HCT116 (cell line): ENCODE results near the gene CENPS. TPM values are rescaled to one million over a fixed set of nuclear protein-coding genes. Genes with fewer than 3 reads are reported as not detected.
"Not testable (repeated sequence)": the region's sequence is repeated elsewhere in the genome, so short reads cannot be mapped to it uniquely, and the experiment has no call there.

Source experiments
- ATAC-seq: fragments of 200-7000 bp; cut with Tn5 transposase; 2 replicates; pipeline ENCODE4 v1.9.1; 2020; ENCODE audit warnings: mild to moderate bottlenecking, moderate library complexity
- BruUV-seq: library from RNA; stranded (reverse); fragments of 400-500 nt; replicated peaks from 2 replicates; lab custom pipeline; 2021; lab: Mats Ljungman, UMichigan
- CTCF ChIA-PET: fragments of 300-600 bp; sonication (Branson Sonifier 250); formaldehyde crosslinking; loops from one replicate; lab custom pipeline; 2021; ENCODE audit warnings: antibody characterized with exemption; lab: Charles Lee
- POLR2A ChIA-PET: fragments of 300-600, 350-600 bp; sonication (Branson Sonifier 250); formaldehyde crosslinking; loops from one replicate; lab custom pipeline; 2021; ENCODE audit warnings: antibody characterized with exemption; lab: Charles Lee
- RAD21 ChIA-PET, 2 experiments: fragments of 300-600 bp; sonication (Branson Sonifier 250); formaldehyde crosslinking; loops; one replicate each; lab custom pipeline; 2023; ENCODE audit warnings: low total read pairs in 2 of 2; ENCODE audit not compliant: uncharacterized antibody in 2 of 2, unreplicated experiment in 2 of 2, low non-redundant PET in 1 of 2; lab: Charles Lee
- DNase-seq: peaks from one replicate; pipeline ENCODE4 v3.0.0-alpha.2; 2010; ENCODE audit warnings: low read depth, low spot score
- H2AFZ ChIP-seq: fragments of 200-600 bp; shearing (Covaris generic), sonication (generic); 2 replicates; pipeline ENCODE4 v1.6.1; 2017; ENCODE audit warnings: low read depth, mixed run types, mixed read lengths, antibody characterized with exemption, low read length; ENCODE audit not compliant: poor library complexity, severe bottlenecking
- H3K27ac ChIP-seq: 2 replicates; pipeline ENCODE4 v1.5.1; 2012; ENCODE audit warnings: low read depth, low read length
- H3K27me3 ChIP-seq: fragments of 200-600 bp; sonication (generic); 2 replicates; pipeline ENCODE4 v1.6.1; 2016; ENCODE audit warnings: mixed run types, low read length, mixed read lengths; ENCODE audit not compliant: insufficient read depth
- H3K36me3 ChIP-seq, 2 experiments: fragments of 200-500 bp in 1 of 2; fragments of 200-600 bp in 1 of 2; sonication (Bioruptor generic) in 1 of 2; sonication (generic) in 1 of 2; 2 replicates each; pipeline versions ENCODE4 v1.5.1 to v1.6.1; 2014 to 2016; ENCODE audit warnings: low read length in 2 of 2, inconsistent platforms in 1 of 2, mixed read lengths in 1 of 2, mixed run types in 1 of 2; ENCODE audit not compliant: insufficient read depth in 2 of 2, control insufficient read depth in 1 of 2
- H3K4me1 ChIP-seq, 2 experiments: fragments of 200-600 bp in 1 of 2; sonication (generic) in 1 of 2; 2 replicates each; pipeline versions ENCODE4 v1.5.1 to v1.6.1; 2012 to 2017; ENCODE audit warnings: low read length in 2 of 2, inconsistent platforms in 1 of 2, mild to moderate bottlenecking in 1 of 2, mixed read lengths in 1 of 2, mixed run types in 1 of 2, moderate library complexity in 1 of 2; ENCODE audit not compliant: insufficient read depth in 2 of 2, control insufficient read depth in 1 of 2
- H3K4me2 ChIP-seq: fragments of 200-600 bp; sonication (generic); 2 replicates; pipeline ENCODE4 v1.6.1; 2017; ENCODE audit warnings: mixed run types, low read length, mixed read lengths
- H3K4me3 ChIP-seq, 2 experiments: fragments of 200-600 bp in 1 of 2; sonication (generic) in 1 of 2; replicated peaks in 1 of 2; 2 replicates each; pipeline ENCODE4 v1.5.1; 2011 to 2016; ENCODE audit warnings: low read length in 2 of 2, control low read depth in 1 of 2, low read depth in 1 of 2, mild to moderate bottlenecking in 1 of 2, mixed read lengths in 1 of 2, mixed run types in 1 of 2
- H3K79me2 ChIP-seq: fragments of 200-600 bp; sonication (generic); 2 replicates; pipeline ENCODE4 v1.6.1; 2017; ENCODE audit warnings: mild to moderate bottlenecking, mixed run types, low read length, moderate library complexity, mixed read lengths; ENCODE audit not compliant: insufficient read depth
- H3K9ac ChIP-seq: fragments of 200-600 bp; sonication (generic); 2 replicates; pipeline ENCODE4 v1.6.1; 2016; ENCODE audit warnings: low read length, mixed read lengths
- H3K9me2 ChIP-seq: fragments of 200-600 bp; sonication (generic), shearing (Covaris generic); 2 replicates; pipeline ENCODE4 v1.6.1; 2017; ENCODE audit warnings: mixed run types, mild to moderate bottlenecking, moderate library complexity; ENCODE audit not compliant: insufficient read depth
- H3K9me3 ChIP-seq, 2 experiments: fragments of 200-500 bp in 1 of 2; fragments of 200-600 bp in 1 of 2; sonication (Bioruptor generic) in 1 of 2; sonication (generic) in 1 of 2; 2 replicates each; pipeline ENCODE4 v1.6.1; 2014 to 2017; ENCODE audit warnings: low read length in 2 of 2, mixed read lengths in 2 of 2, inconsistent platforms in 1 of 2, low read depth in 1 of 2, mild to moderate bottlenecking in 1 of 2, mixed run types in 1 of 2, moderate library complexity in 1 of 2; ENCODE audit not compliant: control insufficient read depth in 1 of 2, insufficient read depth in 1 of 2
- H4K20me1 ChIP-seq: fragments of 200-600 bp; sonication (generic), shearing (Covaris generic); 2 replicates; pipeline ENCODE4 v1.6.1; 2017; ENCODE audit warnings: mixed run types, mild to moderate bottlenecking, moderate library complexity; ENCODE audit not compliant: insufficient read depth
- CBX3 ChIP-seq: IDR thresholded peaks from 2 replicates; pipeline ENCODE4 v1.6.1; 2012; ENCODE audit warnings: low read depth
- EZH2 ChIP-seq: fragments of 200-600 bp; sonication (generic); IDR thresholded peaks from 2 replicates; pipeline ENCODE4 v1.6.1; 2017; ENCODE audit warnings: antibody characterized with exemption, mixed run types
- EZH2phosphoT487 ChIP-seq: fragments of 200-600 bp; IDR thresholded peaks from 2 replicates; pipeline ENCODE4 v1.6.1; 2018; ENCODE audit warnings: antibody characterized with exemption, borderline replicate concordance
- MAX ChIP-seq: IDR thresholded peaks from 2 replicates; pipeline ENCODE4 v1.6.1; 2012
- POLR2AphosphoS5 ChIP-seq: IDR thresholded peaks from 2 replicates; pipeline ENCODE4 v1.6.1; 2011; ENCODE audit warnings: mild to moderate bottlenecking, low read depth, low read length, moderate library complexity
- REST ChIP-seq: IDR thresholded peaks from 2 replicates; pipeline ENCODE4 v1.6.1; 2012; ENCODE audit warnings: low read depth
- SIN3A ChIP-seq: IDR thresholded peaks from 2 replicates; pipeline ENCODE4 v1.6.1; 2012; ENCODE audit warnings: low read depth
- SRF ChIP-seq: IDR thresholded peaks from 2 replicates; pipeline ENCODE4 v1.6.1; 2012; ENCODE audit warnings: low read depth
- TCF7L2 ChIP-seq: IDR thresholded peaks from 2 replicates; pipeline ENCODE4 v1.7.0; 2011; ENCODE audit warnings: borderline replicate concordance, inconsistent platforms; ENCODE audit not compliant: insufficient read depth, insufficient read length; ENCODE audit errors: extremely low read depth
- YY1 ChIP-seq: IDR thresholded peaks from 2 replicates; pipeline ENCODE4 v1.6.1; 2011; ENCODE audit warnings: low read length, low read depth, moderate library complexity, mild to moderate bottlenecking; ENCODE audit not compliant: insufficient replicate concordance; ENCODE audit errors: extremely low read depth
- ZBTB33 ChIP-seq: IDR thresholded peaks from 2 replicates; pipeline ENCODE4 v1.6.1; 2011; ENCODE audit warnings: mild to moderate bottlenecking, low read length, moderate library complexity; ENCODE audit not compliant: insufficient replicate concordance; ENCODE audit errors: extremely low read depth
- ZNF274 ChIP-seq: fragments of 200-500 bp; sonication (Bioruptor generic); IDR thresholded peaks from 2 replicates; pipeline ENCODE4 v1.6.1; 2014; ENCODE audit warnings: mild to moderate bottlenecking, low read depth, low read length, inconsistent platforms
- intact Hi-C: fragments of 100-400 bp; cut with micrococcal nuclease; formaldehyde crosslinking; loops from 2 replicates; pipeline ENCODE4 v1.10.0; 2022
- total RNA-seq: library from RNA; stranded (reverse); gene quantifications from one replicate; pipeline ENCODE4 v1.2.1, GENCODE V29; 2021; ENCODE audit not compliant: unreplicated experiment

Gene CENPS
- total RNA-seq, 1 experiment from 2014 or later = 21.9 TPM

GRCh38 chr1:10474309-10474612 lies 44.0 kb downstream of the CENPS start:
- RAD21 ChIA-PET, H3K27me3 ChIP-seq, CTCF ChIA-PET, H3K36me3 ChIP-seq, DNase-seq, H2AFZ ChIP-seq, ATAC-seq, POLR2A ChIA-PET, H4K20me1 ChIP-seq, BruUV-seq, H3K9me2 ChIP-seq, H3K9me3 ChIP-seq, intact Hi-C loops: not testable (repeated sequence)
- H3K4me1 ChIP-seq = peaks cover 0 to 36% of the 10 kb centered on the region in 2 experiments; a peak in 3 of 4 replicates
- peak overlapping the region; percentile 45 for H3K27ac ChIP-seq
- 0 out of 2 replicates have a peak, but pooled peaks have one; percentile 11 for TF ChIP-seq SIN3A
- H3K4me3 ChIP-seq = peak overlapping the region; percentile 77 to 85
- H3K4me2 ChIP-seq = peak overlapping the region; percentile 90
- peak overlapping the region; percentile 81 for H3K9ac ChIP-seq
- H3K79me2 ChIP-seq = peaks cover 69% of the 10 kb centered on the region

- H3K9me3 ChIP-seq = no peaks in the 10 kb centered on the region
- no peaks in the 10 kb centered on the region for H3K27me3 ChIP-seq
- no peak within 1 kb of the TSS for H2AFZ ChIP-seq
- CTCF ChIA-PET = no interaction called here
- ATAC-seq (peak; percentile 85), DNase-seq (peak; percentile 75)
- POLR2A ChIA-PET = no interaction called here
- peak within 1 kb of the TSS; percentile 90 for H3K4me2 ChIP-seq
- intact Hi-C loops = no loop called here
- RAD21 ChIA-PET = no interaction called here
- no peaks in the 10 kb centered on the region for H3K9me2 ChIP-seq
- H3K4me1 ChIP-seq = peaks cover 0 to 36% of the 10 kb centered on the region in 2 experiments; a peak in 3 of 4 replicates
- no TSS peak for BruUV-seq
- peak within 1 kb of the TSS; percentile 45 for H3K27ac ChIP-seq
- peak within 1 kb of the TSS; percentile 81 for H3K9ac ChIP-seq
- H3K36me3 ChIP-seq = peaks cover 0 to 4% of the 10 kb centered on the region in 2 experiments; a peak in 2 of 4 replicates
- H3K4me3 ChIP-seq = peak within 1 kb of the TSS; percentile 77 to 85
- H4K20me1 ChIP-seq = no peaks in the 10 kb centered on the region
- H3K79me2 ChIP-seq = peaks cover 69% of the 10 kb centered on the region
- TF ChIP-seq POLR2AphosphoS5 (peak; percentile 91), EZH2 (no peak), CBX3 (peak; percentile 28; the same call in 1 of the 2 replicates), REST (no peak), SRF (peak; percentile 97), EZH2phosphoT487 (no peak), ZNF274 (no peak), YY1 (peak; percentile 97), TCF7L2 (no peak), MAX (peak; percentile 61), ZBTB33 (peak; percentile 88)
Measured at GRCh38 chr1:10474613-10475507, 44.6 kb downstream of the CENPS start, which contains the start of gene PEX14. TSS of gene PEX14 (plus strand) at chr1:10474950. CDS start at chr1:10474967, 17 bp downstream.
